ENCODE results near the gene RBM4B. TPM values are rescaled to one million over a fixed set of nuclear protein-coding genes. Genes with fewer than 3 reads are reported as not detected.

The RBM4B gene
- total RNA-seq, 6 experiments from 2014 or later: 17.0 to 21.1 (median 18.2) TPM

DNA sequence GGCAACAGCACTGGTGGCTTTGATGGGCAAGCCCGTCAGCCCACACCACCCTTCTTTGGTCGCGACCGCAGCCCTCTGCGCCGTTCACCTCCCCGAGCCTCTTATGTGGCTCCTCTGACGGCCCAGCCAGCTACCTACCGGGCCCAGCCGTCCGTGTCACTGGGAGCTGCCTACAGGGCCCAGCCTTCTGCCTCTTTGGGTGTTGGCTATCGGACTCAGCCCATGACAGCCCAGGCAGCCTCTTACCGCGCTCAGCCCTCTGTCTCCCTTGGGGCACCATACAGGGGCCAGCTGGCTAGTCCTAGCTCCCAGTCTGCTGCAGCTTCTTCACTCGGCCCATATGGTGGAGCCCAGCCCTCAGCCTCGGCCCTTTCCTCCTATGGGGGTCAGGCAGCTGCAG is 53.2 kb downstream of the RBM4B start:
- H3K36me3 Mint-ChIP-seq (ENCODE audit: low read depth): peaks cover 41% of the 10 kb centered on the region
- no peaks in the 10 kb centered on the region for H3K9me3 Mint-ChIP-seq

DNA sequence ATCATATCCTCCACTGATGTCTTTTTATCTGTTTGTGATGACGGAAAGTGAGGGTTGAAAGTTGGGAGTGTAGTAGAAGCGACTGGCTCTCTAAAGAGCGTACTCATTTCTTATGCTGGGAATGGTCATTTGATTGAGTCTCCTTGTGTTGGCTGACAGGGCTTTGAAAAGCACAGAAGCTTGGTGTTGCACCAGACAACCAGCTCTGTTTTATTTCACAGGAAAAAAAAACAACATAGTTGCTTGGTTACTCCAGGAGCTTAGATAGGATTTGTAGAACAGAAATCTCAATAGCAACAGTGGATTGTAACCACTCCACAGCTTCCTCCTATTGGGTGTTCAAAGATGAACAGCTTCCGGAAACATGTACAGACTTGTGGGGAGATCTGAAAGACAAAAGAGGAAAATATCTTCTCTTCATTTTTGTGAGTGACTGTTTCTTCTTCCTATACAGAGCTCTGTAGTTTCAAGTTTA is 58.6 kb downstream of the RBM4B start:
- H3K27ac Mint-ChIP-seq: peak overlapping the region; percentile 97
- H3K4me3 Mint-ChIP-seq: peak overlapping the region; percentile 95
- peak; percentile 75 for DNase-seq
- peaks cover 10% of the 10 kb centered on the region for H3K27me3 Mint-ChIP-seq (ENCODE audit: insufficient read depth)
- H3K9me3 Mint-ChIP-seq: no peaks in the 10 kb centered on the region
- H3K36me3 Mint-ChIP-seq (ENCODE audit: low read depth): peaks cover 43% of the 10 kb centered on the region
- peaks cover 70% of the 10 kb centered on the region for H3K4me1 Mint-ChIP-seq (ENCODE audit: low read depth)
- TF ChIP-seq, protein P1, sequence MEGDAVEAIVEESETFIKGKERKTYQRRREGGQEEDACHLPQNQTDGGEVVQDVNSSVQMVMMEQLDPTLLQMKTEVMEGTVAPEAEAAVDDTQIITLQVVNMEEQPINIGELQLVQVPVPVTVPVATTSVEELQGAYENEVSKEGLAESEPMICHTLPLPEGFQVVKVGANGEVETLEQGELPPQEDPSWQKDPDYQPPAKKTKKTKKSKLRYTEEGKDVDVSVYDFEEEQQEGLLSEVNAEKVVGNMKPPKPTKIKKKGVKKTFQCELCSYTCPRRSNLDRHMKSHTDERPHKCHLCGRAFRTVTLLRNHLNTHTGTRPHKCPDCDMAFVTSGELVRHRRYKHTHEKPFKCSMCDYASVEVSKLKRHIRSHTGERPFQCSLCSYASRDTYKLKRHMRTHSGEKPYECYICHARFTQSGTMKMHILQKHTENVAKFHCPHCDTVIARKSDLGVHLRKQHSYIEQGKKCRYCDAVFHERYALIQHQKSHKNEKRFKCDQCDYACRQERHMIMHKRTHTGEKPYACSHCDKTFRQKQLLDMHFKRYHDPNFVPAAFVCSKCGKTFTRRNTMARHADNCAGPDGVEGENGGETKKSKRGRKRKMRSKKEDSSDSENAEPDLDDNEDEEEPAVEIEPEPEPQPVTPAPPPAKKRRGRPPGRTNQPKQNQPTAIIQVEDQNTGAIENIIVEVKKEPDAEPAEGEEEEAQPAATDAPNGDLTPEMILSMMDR (IDR thresholded peaks at IDR 0.05): no peak

More for the DNA sequence above, 53.2 kb downstream of the RBM4B start:
- TF ChIP-seq, protein P1 (IDR thresholded peaks at IDR 0.05): no peak
- Mint-ChIP-seq H3K27ac (no peak overlapping the region), H3K4me3 (no peak overlapping the region), H3K27me3 (ENCODE audit: insufficient read depth) (peaks cover 4% of the 10 kb centered on the region), H3K4me1 (ENCODE audit: low read depth) (peaks cover 41% of the 10 kb centered on the region)
- no peak for DNase-seq

DNA sequence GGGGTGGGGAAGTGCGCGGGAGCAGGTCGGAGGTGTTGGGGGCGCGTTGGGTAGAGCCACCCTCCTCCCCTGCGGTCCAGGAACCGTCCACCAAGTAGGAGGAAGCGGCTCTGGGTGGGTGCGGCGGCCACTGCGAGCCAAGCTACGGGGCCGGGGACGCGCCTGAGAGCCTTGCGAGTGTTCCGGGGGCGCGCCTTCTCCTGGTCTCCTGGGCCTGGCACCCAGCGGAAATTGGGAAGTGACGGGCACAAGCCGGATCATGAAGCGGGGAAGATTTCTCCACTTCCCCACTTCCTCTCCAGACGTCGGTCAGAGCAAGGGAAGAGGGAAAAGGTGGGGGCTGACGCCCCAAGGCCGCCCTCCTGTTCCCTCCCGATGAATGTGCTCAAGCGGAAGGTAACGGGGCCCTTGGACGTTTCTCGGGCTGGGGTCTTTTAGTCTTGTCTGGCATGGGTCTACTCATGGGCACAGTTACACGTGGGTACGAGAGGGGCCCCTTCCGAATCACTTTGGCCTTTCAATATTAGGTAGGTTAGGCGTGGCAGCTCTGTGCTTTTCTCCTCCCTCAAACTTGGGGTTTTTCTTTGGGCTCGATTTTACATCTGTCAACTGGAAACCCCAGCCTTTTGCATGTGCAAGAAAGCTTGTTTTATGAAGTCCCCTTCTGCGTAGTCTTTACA is 60.4 kb downstream of the RBM4B start:
- H3K27ac Mint-ChIP-seq: peak overlapping the region; percentile 97
- DNase-seq: peak; percentile 32

DNA sequence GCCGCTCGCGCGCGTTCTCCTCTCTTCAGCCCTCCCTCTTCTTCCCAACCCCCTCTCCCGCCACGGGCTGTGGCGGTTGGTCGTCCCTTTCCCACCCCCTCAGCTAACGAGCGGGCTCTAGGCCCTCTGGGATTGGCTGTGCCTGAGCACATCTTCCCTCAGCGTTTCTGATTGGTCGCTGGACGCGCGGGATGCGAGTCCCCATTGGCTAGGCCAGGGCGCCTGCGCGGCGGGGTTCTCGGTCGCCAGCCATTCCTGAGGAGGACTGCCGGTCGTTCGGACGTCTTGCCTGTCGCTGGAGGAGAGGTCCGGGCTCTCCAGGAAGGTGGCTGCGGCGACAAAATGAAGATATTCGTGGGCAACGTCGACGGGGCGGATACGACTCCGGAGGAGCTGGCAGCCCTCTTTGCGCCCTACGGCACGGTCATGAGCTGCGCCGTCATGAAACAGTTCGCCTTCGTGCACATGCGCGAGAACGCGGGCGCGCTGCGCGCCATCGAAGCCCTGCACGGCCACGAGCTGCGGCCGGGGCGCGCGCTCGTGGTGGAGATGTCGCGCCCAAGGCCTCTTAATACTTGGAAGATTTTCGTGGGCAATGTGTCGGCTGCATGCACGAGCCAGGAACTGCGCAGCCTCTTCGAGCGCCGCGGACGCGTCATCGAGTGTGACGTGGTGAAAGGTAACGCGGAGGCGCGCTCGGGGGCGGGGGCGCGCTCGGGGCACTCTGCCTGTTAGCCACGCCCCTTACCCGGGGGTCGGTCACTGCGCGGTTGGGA is 61.1 kb downstream of the RBM4B start, which contains the start of gene RBM14:
Gene RBM14 (plus strand): TSS at position 252 of the 776 bp plus-strand sequence. CDS start 91 bp downstream, at position 343.
- H3K36me3 Mint-ChIP-seq (ENCODE audit: low read depth): peaks cover 27% of the 10 kb centered on the region
- no peaks in the 10 kb centered on the region for H3K9me3 Mint-ChIP-seq
- H3K27ac Mint-ChIP-seq: peak within 1 kb of the TSS; percentile 97
- peak within 1 kb of the TSS; percentile 95 for H3K4me3 Mint-ChIP-seq
- H3K4me1 Mint-ChIP-seq (ENCODE audit: low read depth): peaks cover 49% of the 10 kb centered on the region
- TF ChIP-seq, protein P1 (IDR thresholded peaks at IDR 0.05): no peak
- peaks cover 10% of the 10 kb centered on the region for H3K27me3 Mint-ChIP-seq (ENCODE audit: insufficient read depth)
- DNase-seq: peak; percentile 99

More for the DNA sequence above, 60.4 kb downstream of the RBM4B start:
- Mint-ChIP-seq H3K4me3 (peak overlapping the region; percentile 95), H3K36me3 (ENCODE audit: low read depth) (peaks cover 27% of the 10 kb centered on the region), H3K27me3 (ENCODE audit: insufficient read depth) (peaks cover 10% of the 10 kb centered on the region), H3K4me1 (ENCODE audit: low read depth) (peaks cover 52% of the 10 kb centered on the region), H3K9me3 (no peaks in the 10 kb centered on the region)
- TF ChIP-seq, protein P1 (IDR thresholded peaks at IDR 0.05): no peak

Other genes starting within 250 kb of the RBM4B start
- gene MRPL11, start 239.0 kb downstream of the RBM4B start, total RNA-seq (2021; fragmentation: NEBNext Ultra II Directional; extraction: Animal tissue kit (Norgen Biotek cat#: 25700)): 10 to 100 TPM; 55.6 to 74.1 (median 67.6) TPM
- gene PELI3, start 211.0 kb downstream of the RBM4B start, total RNA-seq (2021; fragmentation: NEBNext Ultra II Directional; extraction: Animal tissue kit (Norgen Biotek cat#: 25700)): 1 to 10 TPM; 6.7 to 8.0 (median 7.2) TPM
- 10 to 100 TPM; 54.8 to 71.6 (median 58.2) TPM for gene DPP3, start 197.5 kb downstream of the RBM4B start, total RNA-seq (2021; fragmentation: NEBNext Ultra II Directional; extraction: Animal tissue kit (Norgen Biotek cat#: 25700))
- gene BBS1, start 167.3 kb downstream of the RBM4B start, total RNA-seq (2021; fragmentation: NEBNext Ultra II Directional; extraction: Animal tissue kit (Norgen Biotek cat#: 25700)): 10 to 100 TPM; 14.9 to 21.4 (median 17.3) TPM
- 10 to 100 TPM; 15.4 to 23.3 (median 18.6) TPM for gene ZDHHC24, start 131.8 kb downstream of the RBM4B start, total RNA-seq (2021; fragmentation: NEBNext Ultra II Directional; extraction: Animal tissue kit (Norgen Biotek cat#: 25700))
- gene ACTN3, start 131.0 kb downstream of the RBM4B start, total RNA-seq (2021; fragmentation: NEBNext Ultra II Directional; extraction: Animal tissue kit (Norgen Biotek cat#: 25700)): under 1 TPM in 4 of 6 experiments, not detected in 2; 0.07 to 0.24 (median 0.10) TPM
- 10 to 100 TPM in 2 of 6 experiments, 1 to 10 TPM in 4; 5.2 to 20.0 (median 6.6) TPM for gene CTSF, start 109.3 kb downstream of the RBM4B start, total RNA-seq (2021; fragmentation: NEBNext Ultra II Directional; extraction: Animal tissue kit (Norgen Biotek cat#: 25700))
- under 1 TPM; 0.19 to 0.66 (median 0.37) TPM for gene CCDC87, start 84.8 kb downstream of the RBM4B start, total RNA-seq (2021; fragmentation: NEBNext Ultra II Directional; extraction: Animal tissue kit (Norgen Biotek cat#: 25700))
- 10 to 100 TPM; 25.8 to 27.4 (median 26.5) TPM for gene CCS, start 84.7 kb downstream of the RBM4B start, total RNA-seq (2021; fragmentation: NEBNext Ultra II Directional; extraction: Animal tissue kit (Norgen Biotek cat#: 25700))
- 10 to 100 TPM; 54.1 to 71.5 (median 64.9) TPM for gene RBM14, start 61.3 kb downstream of the RBM4B start, total RNA-seq (2021; fragmentation: NEBNext Ultra II Directional; extraction: Animal tissue kit (Norgen Biotek cat#: 25700))
- gene RBM4, start 39.2 kb downstream of the RBM4B start, total RNA-seq (2021; fragmentation: NEBNext Ultra II Directional; extraction: Animal tissue kit (Norgen Biotek cat#: 25700)): 100 to 1,000 TPM; 130 to 147 (median 134) TPM
- under 1 TPM in 5 of 6 experiments, not detected in 1; 0.13 to 0.94 (median 0.33) TPM for gene SPTBN2, start 51.3 kb upstream of the RBM4B start, total RNA-seq (2021; fragmentation: NEBNext Ultra II Directional; extraction: Animal tissue kit (Norgen Biotek cat#: 25700))
- gene RCE1, start 165.6 kb upstream of the RBM4B start, total RNA-seq (2021; fragmentation: NEBNext Ultra II Directional; extraction: Animal tissue kit (Norgen Biotek cat#: 25700)): 10 to 100 TPM; 13.7 to 18.5 (median 16.3) TPM
- gene LRFN4, start 179.2 kb upstream of the RBM4B start, total RNA-seq (2021; fragmentation: NEBNext Ultra II Directional; extraction: Animal tissue kit (Norgen Biotek cat#: 25700)): 10 to 100 TPM; 30.3 to 43.4 (median 34.6) TPM

All from HFFc6 (cell line).